HCT116 (cell line): ENCODE results near the gene S100A1. TPM values are rescaled to one million over a fixed set of nuclear protein-coding genes. Genes with fewer than 3 reads are reported as not detected.

Source experiments
- ATAC-seq: fragments of 200-7000 bp; cut with Tn5 transposase; 2 replicates; pipeline ENCODE4 v1.9.1; 2020; ENCODE audit warnings: mild to moderate bottlenecking, moderate library complexity
- BruUV-seq: library from RNA; stranded (reverse); fragments of 400-500 nt; replicated peaks from 2 replicates; lab custom pipeline; 2021; lab: Mats Ljungman, UMichigan
- CTCF ChIA-PET: fragments of 300-600 bp; sonication (Branson Sonifier 250); formaldehyde crosslinking; loops from one replicate; lab custom pipeline; 2021; ENCODE audit warnings: antibody characterized with exemption; lab: Charles Lee
- POLR2A ChIA-PET: fragments of 300-600, 350-600 bp; sonication (Branson Sonifier 250); formaldehyde crosslinking; loops from one replicate; lab custom pipeline; 2021; ENCODE audit warnings: antibody characterized with exemption; lab: Charles Lee
- RAD21 ChIA-PET, 2 experiments: fragments of 300-600 bp; sonication (Branson Sonifier 250); formaldehyde crosslinking; loops; one replicate each; lab custom pipeline; 2023; ENCODE audit warnings: low total read pairs in 2 of 2; ENCODE audit not compliant: uncharacterized antibody in 2 of 2, unreplicated experiment in 2 of 2, low non-redundant PET in 1 of 2; lab: Charles Lee
- DNase-seq: peaks from one replicate; pipeline ENCODE4 v3.0.0-alpha.2; 2010; ENCODE audit warnings: low read depth, low spot score
- H2AFZ ChIP-seq: fragments of 200-600 bp; shearing (Covaris generic), sonication (generic); 2 replicates; pipeline ENCODE4 v1.6.1; 2017; ENCODE audit warnings: low read depth, mixed run types, mixed read lengths, antibody characterized with exemption, low read length; ENCODE audit not compliant: poor library complexity, severe bottlenecking
- H3K27ac ChIP-seq: 2 replicates; pipeline ENCODE4 v1.5.1; 2012; ENCODE audit warnings: low read depth, low read length
- H3K27me3 ChIP-seq: fragments of 200-600 bp; sonication (generic); 2 replicates; pipeline ENCODE4 v1.6.1; 2016; ENCODE audit warnings: mixed run types, low read length, mixed read lengths; ENCODE audit not compliant: insufficient read depth
- H3K36me3 ChIP-seq, 2 experiments: fragments of 200-500 bp in 1 of 2; fragments of 200-600 bp in 1 of 2; sonication (Bioruptor generic) in 1 of 2; sonication (generic) in 1 of 2; 2 replicates each; pipeline versions ENCODE4 v1.5.1 to v1.6.1; 2014 to 2016; ENCODE audit warnings: low read length in 2 of 2, inconsistent platforms in 1 of 2, mixed read lengths in 1 of 2, mixed run types in 1 of 2; ENCODE audit not compliant: insufficient read depth in 2 of 2, control insufficient read depth in 1 of 2
- H3K4me1 ChIP-seq, 2 experiments: fragments of 200-600 bp in 1 of 2; sonication (generic) in 1 of 2; 2 replicates each; pipeline versions ENCODE4 v1.5.1 to v1.6.1; 2012 to 2017; ENCODE audit warnings: low read length in 2 of 2, inconsistent platforms in 1 of 2, mild to moderate bottlenecking in 1 of 2, mixed read lengths in 1 of 2, mixed run types in 1 of 2, moderate library complexity in 1 of 2; ENCODE audit not compliant: insufficient read depth in 2 of 2, control insufficient read depth in 1 of 2
- H3K4me2 ChIP-seq: fragments of 200-600 bp; sonication (generic); 2 replicates; pipeline ENCODE4 v1.6.1; 2017; ENCODE audit warnings: mixed run types, low read length, mixed read lengths
- H3K4me3 ChIP-seq, 2 experiments: fragments of 200-600 bp in 1 of 2; sonication (generic) in 1 of 2; replicated peaks in 1 of 2; 2 replicates each; pipeline ENCODE4 v1.5.1; 2011 to 2016; ENCODE audit warnings: low read length in 2 of 2, control low read depth in 1 of 2, low read depth in 1 of 2, mild to moderate bottlenecking in 1 of 2, mixed read lengths in 1 of 2, mixed run types in 1 of 2
- H3K79me2 ChIP-seq: fragments of 200-600 bp; sonication (generic); 2 replicates; pipeline ENCODE4 v1.6.1; 2017; ENCODE audit warnings: mild to moderate bottlenecking, mixed run types, low read length, moderate library complexity, mixed read lengths; ENCODE audit not compliant: insufficient read depth
- H3K9ac ChIP-seq: fragments of 200-600 bp; sonication (generic); 2 replicates; pipeline ENCODE4 v1.6.1; 2016; ENCODE audit warnings: low read length, mixed read lengths
- H3K9me2 ChIP-seq: fragments of 200-600 bp; sonication (generic), shearing (Covaris generic); 2 replicates; pipeline ENCODE4 v1.6.1; 2017; ENCODE audit warnings: mixed run types, mild to moderate bottlenecking, moderate library complexity; ENCODE audit not compliant: insufficient read depth
- H3K9me3 ChIP-seq, 2 experiments: fragments of 200-500 bp in 1 of 2; fragments of 200-600 bp in 1 of 2; sonication (Bioruptor generic) in 1 of 2; sonication (generic) in 1 of 2; 2 replicates each; pipeline ENCODE4 v1.6.1; 2014 to 2017; ENCODE audit warnings: low read length in 2 of 2, mixed read lengths in 2 of 2, inconsistent platforms in 1 of 2, low read depth in 1 of 2, mild to moderate bottlenecking in 1 of 2, mixed run types in 1 of 2, moderate library complexity in 1 of 2; ENCODE audit not compliant: control insufficient read depth in 1 of 2, insufficient read depth in 1 of 2
- H4K20me1 ChIP-seq: fragments of 200-600 bp; sonication (generic), shearing (Covaris generic); 2 replicates; pipeline ENCODE4 v1.6.1; 2017; ENCODE audit warnings: mixed run types, mild to moderate bottlenecking, moderate library complexity; ENCODE audit not compliant: insufficient read depth
- CBX3 ChIP-seq: IDR thresholded peaks from 2 replicates; pipeline ENCODE4 v1.6.1; 2012; ENCODE audit warnings: low read depth
- EGR1 ChIP-seq: IDR thresholded peaks from 2 replicates; pipeline ENCODE4 v1.6.1; 2012; ENCODE audit warnings: low read depth
- JUND ChIP-seq: IDR thresholded peaks from 2 replicates; pipeline ENCODE4 v1.6.1; 2012
- POLR2A ChIP-seq: IDR thresholded peaks from 2 replicates; pipeline ENCODE4 v1.7.0; 2011; ENCODE audit warnings: borderline replicate concordance; ENCODE audit not compliant: insufficient read depth, insufficient read length; ENCODE audit errors: extremely low read depth
- POLR2AphosphoS5 ChIP-seq: IDR thresholded peaks from 2 replicates; pipeline ENCODE4 v1.6.1; 2011; ENCODE audit warnings: mild to moderate bottlenecking, low read depth, low read length, moderate library complexity
- RAD21 ChIP-seq: IDR thresholded peaks from 2 replicates; pipeline ENCODE4 v1.6.1; 2012; ENCODE audit warnings: low read depth, mild to moderate bottlenecking
- ZNF274 ChIP-seq: fragments of 200-500 bp; sonication (Bioruptor generic); IDR thresholded peaks from 2 replicates; pipeline ENCODE4 v1.6.1; 2014; ENCODE audit warnings: mild to moderate bottlenecking, low read depth, low read length, inconsistent platforms
- intact Hi-C: fragments of 100-400 bp; cut with micrococcal nuclease; formaldehyde crosslinking; loops from 2 replicates; pipeline ENCODE4 v1.10.0; 2022
- total RNA-seq: library from RNA; stranded (reverse); gene quantifications from one replicate; pipeline ENCODE4 v1.2.1, GENCODE V29; 2021; ENCODE audit not compliant: unreplicated experiment
- TF ChIP-seq, protein P1 (sequence below), 3 experiments: fragments of 200-600 bp in 1 of 3; sonication (generic) in 1 of 3; IDR thresholded peaks in 2 of 3; conservative IDR thresholded peaks in 1 of 3; 2 replicates each; pipeline ENCODE4 v1.5.1; 2012 to 2017; ENCODE audit warnings: low read depth in 2 of 3, low read length in 2 of 3, antibody characterized with exemption in 1 of 3, borderline replicate concordance in 1 of 3, control low read depth in 1 of 3, mild to moderate bottlenecking in 1 of 3, mixed read lengths in 1 of 3, mixed run types in 1 of 3, moderate library complexity in 1 of 3; ENCODE audit not compliant: insufficient read depth in 1 of 3

The S100A1 gene
- total RNA-seq, 1 experiment from 2014 or later: 0.30 TPM

- Histone ChIP-seq H3K9me3 (no peaks in the 10 kb centered on the region), H3K79me2 (peaks cover 28% of the 10 kb centered on the region; the same call in 1 of the 2 replicates), H3K4me2 (no peak overlapping the region), H3K4me3 (no peak overlapping the region), H3K36me3 (peaks cover 36 to 39% of the 10 kb centered on the region in 2 experiments), H4K20me1 (peaks cover 6% of the 10 kb centered on the region; the same call in 1 of the 2 replicates), H3K4me1 (peaks cover 0 to 4% of the 10 kb centered on the region in 2 experiments; a peak in 2 of 4 replicates), H2AFZ (no peak overlapping the region), H3K9me2 (no peaks in the 10 kb centered on the region), H3K27me3 (no peaks in the 10 kb centered on the region), H3K27ac (no peak overlapping the region), H3K9ac (no peak overlapping the region)
- RAD21 ChIA-PET: no interaction called here
- ATAC-seq (peak; percentile 54), DNase-seq (no peak)
- CTCF ChIA-PET: interaction anchor here (1.5 to 1.6 kb wide), 2 partner anchors 75 to 136 kb away, joined by 4 to 7 read pairs; no protein-coding TSS in a partner anchor
- POLR2A ChIA-PET: interaction anchor here (2.8 kb wide), 1 partner anchor 13 kb away, joined by 12 read pairs; the partner anchor contains the start of gene CHTOP
- intact Hi-C loops: no loop called here
- TF ChIP-seq, protein P1, sequence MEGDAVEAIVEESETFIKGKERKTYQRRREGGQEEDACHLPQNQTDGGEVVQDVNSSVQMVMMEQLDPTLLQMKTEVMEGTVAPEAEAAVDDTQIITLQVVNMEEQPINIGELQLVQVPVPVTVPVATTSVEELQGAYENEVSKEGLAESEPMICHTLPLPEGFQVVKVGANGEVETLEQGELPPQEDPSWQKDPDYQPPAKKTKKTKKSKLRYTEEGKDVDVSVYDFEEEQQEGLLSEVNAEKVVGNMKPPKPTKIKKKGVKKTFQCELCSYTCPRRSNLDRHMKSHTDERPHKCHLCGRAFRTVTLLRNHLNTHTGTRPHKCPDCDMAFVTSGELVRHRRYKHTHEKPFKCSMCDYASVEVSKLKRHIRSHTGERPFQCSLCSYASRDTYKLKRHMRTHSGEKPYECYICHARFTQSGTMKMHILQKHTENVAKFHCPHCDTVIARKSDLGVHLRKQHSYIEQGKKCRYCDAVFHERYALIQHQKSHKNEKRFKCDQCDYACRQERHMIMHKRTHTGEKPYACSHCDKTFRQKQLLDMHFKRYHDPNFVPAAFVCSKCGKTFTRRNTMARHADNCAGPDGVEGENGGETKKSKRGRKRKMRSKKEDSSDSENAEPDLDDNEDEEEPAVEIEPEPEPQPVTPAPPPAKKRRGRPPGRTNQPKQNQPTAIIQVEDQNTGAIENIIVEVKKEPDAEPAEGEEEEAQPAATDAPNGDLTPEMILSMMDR (IDR thresholded peaks at IDR 0.05 in 2 of 3, conservative IDR thresholded peaks at IDR 0.05 in 1 of 3; ENCODE audit: borderline replicate concordance in 1 of 3, insufficient read depth in 1 of 3, low read depth in 2 of 3, low read length in 2 of 3): no peak
- TF ChIP-seq RAD21: no peak
- 0 out of 2 replicates have a peak, but pooled peaks have one; percentile 43 for TF ChIP-seq POLR2AphosphoS5
- peak; percentile 43 for TF ChIP-seq JUND
- TF ChIP-seq POLR2A: peak; percentile 18
- no TSS peak for BruUV-seq
These were observed 19.1 kb downstream of the S100A1 start for GRCh38 chr1:153647346-153647714.

DNA sequence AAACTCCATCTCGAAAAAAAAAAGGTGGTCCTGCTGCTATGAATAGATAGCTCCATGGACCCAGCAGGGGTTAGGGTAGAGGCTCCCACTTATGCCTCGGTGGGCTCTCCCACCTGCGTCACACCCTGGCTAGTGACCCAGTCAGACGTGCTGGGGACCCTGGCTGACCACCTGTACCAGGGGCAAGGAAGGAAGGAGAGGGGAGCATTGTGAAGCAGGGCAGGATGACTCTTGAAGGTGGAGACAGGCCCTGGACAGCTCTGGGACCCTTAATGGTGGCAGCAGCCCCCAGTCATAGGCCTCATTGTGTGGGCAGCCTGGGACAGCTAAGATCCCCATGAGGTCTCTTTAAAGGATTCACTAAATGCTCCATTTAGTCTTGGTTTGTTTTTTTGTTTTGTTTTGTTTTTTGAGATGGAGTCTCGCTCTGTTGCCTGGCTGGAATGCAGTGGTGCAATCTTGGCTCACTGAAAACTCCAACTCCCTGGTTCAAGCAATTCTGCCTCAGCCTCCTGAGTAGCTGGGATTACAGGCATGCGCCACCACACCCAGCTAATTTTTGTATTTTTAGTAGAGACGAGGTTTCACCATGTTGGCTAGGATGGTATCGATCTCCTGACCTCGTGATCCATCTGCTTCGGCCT is 19.9 kb downstream of the S100A1 start:
- BruUV-seq: no TSS peak
- POLR2A ChIA-PET: interaction anchor here (2.8 kb wide), 1 partner anchor 14 kb away, joined by 12 read pairs; the partner anchor contains the start of gene CHTOP
- Histone ChIP-seq H3K79me2 (peaks cover 20% of the 10 kb centered on the region; the same call in 1 of the 2 replicates), H3K4me2 (no peak overlapping the region), H3K9me2 (no peaks in the 10 kb centered on the region), H3K36me3 (peaks cover 28 to 31% of the 10 kb centered on the region in 2 experiments), H3K27ac (no peak overlapping the region), H3K4me3 (no peak overlapping the region), H4K20me1 (peaks cover 6% of the 10 kb centered on the region; the same call in 1 of the 2 replicates)
- intact Hi-C loops: no loop called here
- ATAC-seq: peak; percentile 21
- TF ChIP-seq EGR1 (no peak), ZNF274 (no peak), CBX3 (no peak), POLR2AphosphoS5 (peak; percentile 49; the same call in 1 of the 2 replicates)
- TF ChIP-seq, all 23 proteins: peak for 1
- H3K9ac ChIP-seq: no peak overlapping the region
- DNase-seq: no peak
- peaks cover 0 to 8% of the 10 kb centered on the region in 2 experiments; a peak in 2 of 4 replicates for H3K4me1 ChIP-seq
- H2AFZ ChIP-seq: no peak overlapping the region
- H3K27me3 ChIP-seq: no peaks in the 10 kb centered on the region
- H3K9me3 ChIP-seq: no peaks in the 10 kb centered on the region
- ChIA-PET CTCF (interaction anchor here (1.5 to 1.6 kb wide), 2 partner anchors 75 to 137 kb away, joined by 4 to 7 read pairs; no protein-coding TSS in a partner anchor), RAD21 (no interaction called here)
